Measurements from ENCODE around the gene CRIP1.

Gene CRIP1

DNA sequence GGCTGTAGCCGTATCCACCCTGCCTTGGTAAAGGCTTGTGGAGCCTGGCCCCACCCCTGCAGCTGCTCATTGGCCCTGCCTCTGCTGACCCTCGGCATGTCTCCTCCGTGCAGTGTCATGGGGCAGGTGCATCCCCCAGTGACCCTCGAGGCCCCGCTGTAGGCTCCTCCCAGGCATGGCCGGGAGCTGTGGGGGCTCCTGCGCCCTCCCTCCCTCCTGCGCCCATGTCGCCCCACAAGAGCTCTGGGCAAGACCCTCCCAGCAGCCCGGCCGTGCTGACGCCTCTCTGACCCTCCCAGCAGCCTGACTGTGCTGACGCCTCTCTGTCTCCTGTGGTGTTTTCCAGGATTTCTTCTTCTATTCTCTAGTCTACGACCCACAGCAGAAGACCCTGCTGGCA is 32.8 kb upstream of the CRIP1 start:
- TF ChIP-seq, protein P1, sequence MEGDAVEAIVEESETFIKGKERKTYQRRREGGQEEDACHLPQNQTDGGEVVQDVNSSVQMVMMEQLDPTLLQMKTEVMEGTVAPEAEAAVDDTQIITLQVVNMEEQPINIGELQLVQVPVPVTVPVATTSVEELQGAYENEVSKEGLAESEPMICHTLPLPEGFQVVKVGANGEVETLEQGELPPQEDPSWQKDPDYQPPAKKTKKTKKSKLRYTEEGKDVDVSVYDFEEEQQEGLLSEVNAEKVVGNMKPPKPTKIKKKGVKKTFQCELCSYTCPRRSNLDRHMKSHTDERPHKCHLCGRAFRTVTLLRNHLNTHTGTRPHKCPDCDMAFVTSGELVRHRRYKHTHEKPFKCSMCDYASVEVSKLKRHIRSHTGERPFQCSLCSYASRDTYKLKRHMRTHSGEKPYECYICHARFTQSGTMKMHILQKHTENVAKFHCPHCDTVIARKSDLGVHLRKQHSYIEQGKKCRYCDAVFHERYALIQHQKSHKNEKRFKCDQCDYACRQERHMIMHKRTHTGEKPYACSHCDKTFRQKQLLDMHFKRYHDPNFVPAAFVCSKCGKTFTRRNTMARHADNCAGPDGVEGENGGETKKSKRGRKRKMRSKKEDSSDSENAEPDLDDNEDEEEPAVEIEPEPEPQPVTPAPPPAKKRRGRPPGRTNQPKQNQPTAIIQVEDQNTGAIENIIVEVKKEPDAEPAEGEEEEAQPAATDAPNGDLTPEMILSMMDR (IDR thresholded peaks at IDR 0.05): no peak
- no peak for TF ChIP-seq ZFX (IDR thresholded peaks at IDR 0.05; ENCODE audit: borderline replicate concordance)
- H3K27ac ChIP-seq: no peak overlapping the region

DNA sequence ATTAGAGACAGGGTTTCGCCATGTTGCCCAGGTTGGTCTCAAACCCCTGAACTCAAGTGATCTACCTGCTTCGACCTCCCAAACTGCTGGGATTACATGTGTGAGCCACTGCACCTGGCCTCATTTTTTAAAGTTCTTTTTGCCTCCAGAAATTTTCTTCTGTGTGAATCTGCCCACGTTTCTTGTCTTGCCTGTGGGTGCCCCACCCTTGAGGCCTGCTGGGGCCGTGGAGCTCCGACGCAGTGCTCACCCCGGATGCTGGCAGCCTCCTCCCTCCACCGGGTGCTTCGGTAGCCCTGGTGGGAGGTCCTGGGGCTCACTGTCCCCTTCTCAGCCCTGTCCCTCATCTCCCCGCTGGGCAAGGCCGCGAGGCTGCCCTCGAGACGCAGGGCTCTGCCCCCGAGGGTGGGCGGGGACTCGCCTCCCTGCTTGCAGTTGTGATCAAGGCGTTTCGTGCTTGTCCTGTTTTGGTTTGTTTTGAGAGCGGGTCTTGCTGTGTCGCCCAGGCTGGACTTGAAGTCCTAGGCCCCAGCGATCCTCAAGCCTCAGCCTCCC is 31.5 kb upstream of the CRIP1 start:
- no peak overlapping the region for H3K27ac ChIP-seq
- no peak for TF ChIP-seq ZFX (IDR thresholded peaks at IDR 0.05; ENCODE audit: borderline replicate concordance)
- TF ChIP-seq, protein P1 (IDR thresholded peaks at IDR 0.05): no peak

- H3K27ac ChIP-seq: no peak overlapping the region
- TF ChIP-seq ZFX (IDR thresholded peaks at IDR 0.05; ENCODE audit: borderline replicate concordance): no peak
- TF ChIP-seq, protein P1 (IDR thresholded peaks at IDR 0.05): no peak
Observed at GRCh38 chr14:105455766-105456660, 30.7 kb upstream of the CRIP1 start.

DNA sequence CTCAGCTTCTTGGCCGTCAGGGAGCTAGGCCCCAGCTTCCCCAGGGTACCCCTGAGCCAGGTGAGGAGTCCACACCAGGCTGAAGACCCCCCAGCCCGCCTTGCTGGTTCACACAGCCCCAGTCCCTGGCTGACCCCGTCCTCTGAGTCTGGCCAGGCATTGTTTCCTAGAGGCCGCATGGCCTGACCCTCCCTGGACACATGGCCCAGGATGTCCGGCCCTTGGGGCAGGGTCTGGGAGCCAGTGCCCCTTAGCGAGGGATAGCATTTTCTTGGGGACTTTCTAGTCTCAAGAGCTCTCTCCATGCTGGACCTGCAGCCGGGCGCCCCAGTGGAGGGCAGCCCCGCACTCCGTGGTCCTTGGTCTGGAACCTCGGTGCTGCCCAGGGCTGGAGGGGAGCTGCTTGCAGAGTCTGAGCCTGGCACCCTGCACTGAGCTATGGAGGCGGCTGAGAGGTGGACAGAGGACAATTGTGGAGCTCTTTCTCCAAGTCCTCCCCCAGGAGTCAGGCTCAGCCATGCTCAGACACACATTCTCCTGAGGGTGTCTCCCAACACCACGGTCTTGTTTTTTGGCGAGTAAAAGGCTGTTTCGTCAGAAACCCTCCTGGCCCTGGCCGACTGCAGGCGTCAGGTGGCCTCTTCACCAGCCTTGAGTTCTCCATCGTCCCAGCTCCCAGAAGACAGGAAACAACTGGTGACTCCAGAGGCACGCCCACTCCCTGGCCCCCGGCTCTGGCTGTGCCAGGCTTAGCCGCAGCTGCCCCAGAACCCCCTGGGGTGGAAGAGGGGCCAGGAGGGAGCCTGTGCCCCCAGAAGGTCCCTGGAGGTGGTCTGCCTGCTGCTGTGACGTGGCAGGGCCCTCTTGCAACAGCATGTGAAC is 29.7 kb upstream of the CRIP1 start:
- TF ChIP-seq ZFX (IDR thresholded peaks at IDR 0.05; ENCODE audit: borderline replicate concordance): no peak
- TF ChIP-seq, protein P1 (IDR thresholded peaks at IDR 0.05): no peak
- H3K27ac ChIP-seq: no peak overlapping the region

DNA sequence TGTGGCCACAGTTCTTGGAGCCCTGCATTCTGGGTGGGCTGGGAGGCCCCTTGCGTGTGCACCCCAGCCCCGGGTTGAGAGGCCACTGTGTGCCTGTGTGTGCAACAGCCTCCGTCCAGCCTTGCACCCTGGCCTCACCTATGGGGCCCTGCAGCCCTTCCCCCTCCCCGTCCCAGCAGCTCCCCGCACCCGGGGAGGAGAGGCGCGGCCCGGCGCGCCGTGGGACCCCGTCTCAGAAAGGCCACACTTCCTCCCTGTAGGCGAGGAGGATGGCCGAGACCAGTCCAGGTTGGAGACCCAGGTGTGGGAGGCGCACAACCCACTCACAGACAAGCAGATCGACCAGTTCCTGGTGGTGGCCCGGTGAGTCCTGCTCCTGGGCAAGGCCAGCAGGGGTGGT is 28.7 kb upstream of the CRIP1 start:
- no peak overlapping the region for H3K27ac ChIP-seq
- TF ChIP-seq, protein P1 (IDR thresholded peaks at IDR 0.05): no peak
- no peak for TF ChIP-seq ZFX (IDR thresholded peaks at IDR 0.05; ENCODE audit: borderline replicate concordance)

DNA sequence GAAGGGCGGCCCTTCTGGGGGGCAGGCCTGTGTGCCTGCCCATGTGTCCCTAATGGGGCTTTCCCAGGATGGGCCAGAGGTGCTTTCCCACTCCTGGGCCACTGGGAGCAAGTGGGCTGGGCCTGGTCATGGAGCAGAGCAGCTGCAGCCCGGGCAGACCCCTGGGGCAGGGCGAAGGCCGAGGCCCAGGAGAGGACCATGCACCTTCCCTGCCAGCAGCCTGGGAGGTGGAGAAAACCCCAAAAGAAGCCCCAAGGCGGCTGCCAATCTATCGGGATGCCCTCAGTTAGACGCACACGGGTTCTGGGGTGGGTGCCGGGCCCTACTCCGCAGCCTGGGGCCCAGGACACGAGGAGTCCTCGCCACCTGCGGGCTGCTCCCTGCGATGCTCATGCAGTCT is 28.1 kb upstream of the CRIP1 start:
- H3K27ac ChIP-seq: no peak overlapping the region
- TF ChIP-seq, protein P1 (IDR thresholded peaks at IDR 0.05): no peak
- TF ChIP-seq ZFX (IDR thresholded peaks at IDR 0.05; ENCODE audit: borderline replicate concordance): no peak

Data from 22Rv1 (cell line).